HepG2 (cell line): ENCODE measurements around the gene PRM2. TPM values are rescaled to one million over a fixed set of nuclear protein-coding genes. Genes with fewer than 3 reads are reported as not detected.

Experiments used
- ATAC-seq: fragments of 200-7000 bp; cut with Tn5 transposase; 3 replicates; pipeline ENCODE4 v1.9.1; 2020; ENCODE audit warnings: mild to moderate bottlenecking, moderate library complexity
- BruUV-seq: library from RNA; stranded (reverse); fragments of 400-500 nt; replicated peaks from 2 replicates; lab custom pipeline; 2021; lab: Mats Ljungman, UMichigan
- CTCF ChIA-PET: fragments of 300-600 bp; formaldehyde crosslinking; extraction: SDS; loops from one replicate; lab custom pipeline; 2021; ENCODE audit warnings: low total read pairs, inconsistent platforms, low intra/inter-chr PET ratio; lab: Yijun Ruan, JAX
- POLR2A ChIA-PET: fragments of 350-600 bp; sonication (Branson Sonifier 250); formaldehyde crosslinking; loops from one replicate; lab custom pipeline; 2020; ENCODE audit warnings: antibody characterized with exemption, inconsistent platforms; lab: Yijun Ruan, JAX
- DNase-seq: peaks from one replicate; pipeline ENCODE4 v3.0.0-alpha.2; 2015; ENCODE audit warnings: low spot score
- FAIRE-seq: peaks from 3 replicates; lab custom pipeline; 2011; peaks lifted over from hg19 to GRCh38; lab: Jason Lieb, UNC
- H2AFZ ChIP-seq: one replicate; pipeline ENCODE4 v1.6.1; 2011; ENCODE audit warnings: low read length, inconsistent platforms
- H3K27ac ChIP-seq: fragments of 300-600 bp; 3 replicates; pipeline ENCODE4 v1.8.0; 2011; ENCODE audit warnings: mixed run types, mild to moderate bottlenecking, mixed read lengths, low read length, inconsistent platforms; ENCODE audit not compliant: insufficient read depth; ENCODE audit errors: extremely low read length
- H3K27me3 ChIP-seq, 2 experiments: fragments of 200-600 bp in 1 of 2; 2 replicates in 1 of 2; 3 replicates in 1 of 2; pipeline versions ENCODE4 v1.6.0 to v1.8.0; 2011; ENCODE audit warnings: low read length in 2 of 2, mild to moderate bottlenecking in 2 of 2, moderate library complexity in 2 of 2, inconsistent platforms in 1 of 2; ENCODE audit not compliant: insufficient read depth in 2 of 2, control insufficient read depth in 1 of 2
- H3K36me3 ChIP-seq, 2 experiments: fragments of 200-600 bp in 1 of 2; replicated peaks in 1 of 2; 2 replicates in 1 of 2; 3 replicates in 1 of 2; pipeline versions ENCODE4 v1.5.1 to v1.8.0; 2011; ENCODE audit warnings: low read length in 2 of 2, inconsistent platforms in 1 of 2; ENCODE audit not compliant: insufficient read depth in 2 of 2, control insufficient read depth in 1 of 2
- H3K4me1 ChIP-seq: 2 replicates; pipeline ENCODE4 v1.5.1; 2012; ENCODE audit warnings: low read length, inconsistent platforms; ENCODE audit not compliant: insufficient read depth
- H3K4me2 ChIP-seq: 2 replicates; pipeline ENCODE4 v1.6.0; 2011; ENCODE audit warnings: low read depth, low read length, inconsistent platforms
- H3K4me3 ChIP-seq, 3 experiments: fragments of 200-600 bp in 1 of 3; sonication (generic), shearing (Covaris generic) in 1 of 3; replicated peaks in 1 of 3; 2 replicates each; pipeline ENCODE4 v1.5.1; 2011 to 2016; ENCODE audit warnings: low read length in 3 of 3, inconsistent platforms in 2 of 3, low read depth in 2 of 3, mild to moderate bottlenecking in 2 of 3, control low read depth in 1 of 3, mixed read lengths in 1 of 3; ENCODE audit not compliant: insufficient read depth in 1 of 3
- H3K79me2 ChIP-seq: one replicate; pipeline ENCODE4 v1.6.1; 2011; ENCODE audit warnings: low read length, inconsistent platforms; ENCODE audit not compliant: insufficient read depth
- H3K9ac ChIP-seq: 2 replicates; pipeline ENCODE4 v1.6.0; 2011; ENCODE audit warnings: mild to moderate bottlenecking, low read depth, low read length, inconsistent platforms; ENCODE audit not compliant: insufficient read depth
- H3K9me3 ChIP-seq: 2 replicates; pipeline ENCODE4 v1.5.1; 2012; ENCODE audit warnings: mild to moderate bottlenecking, low read length
- H4K20me1 ChIP-seq: 2 replicates; pipeline ENCODE4 v1.6.0; 2011; ENCODE audit warnings: inconsistent platforms, mild to moderate bottlenecking, low read length, moderate library complexity; ENCODE audit not compliant: insufficient read depth
- BCL3 ChIP-seq: sonication (generic); formaldehyde crosslinking; IDR thresholded peaks from 2 replicates; pipeline ENCODE4 v1.5.1; 2020; ENCODE audit warnings: mild to moderate bottlenecking, missing genetic modification reagents, moderate library complexity
- BCLAF1 ChIP-seq: fragments of 450-650 bp; IDR thresholded peaks from 2 replicates; pipeline ENCODE4 v1.6.1; 2017; ENCODE audit warnings: mild to moderate bottlenecking
- MED1 ChIP-seq: sonication (generic); formaldehyde crosslinking; IDR thresholded peaks from 2 replicates; pipeline ENCODE4 v1.4.0; 2020; ENCODE audit warnings: missing genetic modification reagents
- MEIS2 ChIP-seq: sonication (generic); formaldehyde crosslinking; IDR thresholded peaks from 2 replicates; pipeline ENCODE4 v1.9.0; 2021; ENCODE audit warnings: mild to moderate bottlenecking, missing genetic modification reagents
- NFYC ChIP-seq: IDR thresholded peaks from 2 replicates; pipeline ENCODE4 v1.6.1; 2016; ENCODE audit warnings: missing genetic modification reagents, missing compliant biosample characterization
- PHF5A ChIP-seq: IDR thresholded peaks from one replicate; pipeline ENCODE4 v1.6.1; 2018; ENCODE audit warnings: low read depth, missing genetic modification reagents; ENCODE audit not compliant: unreplicated experiment
- SMAD1 ChIP-seq: sonication (generic); formaldehyde crosslinking; IDR thresholded peaks from 2 replicates; pipeline ENCODE4 v1.4.0; 2020; ENCODE audit warnings: missing genetic modification reagents, low read depth, mild to moderate bottlenecking, borderline replicate concordance
- SRSF1 ChIP-seq: fragments of 200-400 bp; formaldehyde crosslinking; optimal IDR thresholded peaks from 2 replicates; pipeline ENCODE3; 2017; ENCODE audit warnings: mild to moderate bottlenecking, low read depth, low read length, moderate library complexity
- XRCC5 ChIP-seq: fragments of 200-400 bp; formaldehyde crosslinking; optimal IDR thresholded peaks from 2 replicates; pipeline ENCODE3; 2017; ENCODE audit warnings: mild to moderate bottlenecking, low read length
- ZFP90 ChIP-seq: sonication (generic); formaldehyde crosslinking; IDR thresholded peaks from 2 replicates; pipeline ENCODE4 v1.8.0; 2022; ENCODE audit warnings: missing genetic modification reagents, mild to moderate bottlenecking, inconsistent platforms, borderline replicate concordance
- ZNF331 ChIP-seq: sonication (generic); formaldehyde crosslinking; IDR thresholded peaks from 2 replicates; pipeline ENCODE4 v1.4.0; 2020; ENCODE audit warnings: missing genetic modification reagents
- ZNF546 ChIP-seq: sonication (generic); formaldehyde crosslinking; conservative IDR thresholded peaks from 2 replicates; pipeline ENCODE4 v1.8.1; 2023; ENCODE audit warnings: mild to moderate bottlenecking, missing genetic modification reagents
- ZNF558 ChIP-seq: sonication (generic); formaldehyde crosslinking; IDR thresholded peaks from 2 replicates; pipeline ENCODE4 v1.9.0; 2022; ENCODE audit warnings: mild to moderate bottlenecking, missing genetic modification reagents, borderline replicate concordance
- ZNF850 ChIP-seq: sonication (generic); formaldehyde crosslinking; conservative IDR thresholded peaks from 2 replicates; pipeline ENCODE4 v1.9.0; 2021; ENCODE audit warnings: mild to moderate bottlenecking, missing genetic modification reagents
- whole genome bisulfite sequencing: methylation state at CpG from one replicate; pipeline ENCODE4 v1.1.6; 2017; ENCODE audit warnings: low lambda C conversion rate; 5-methylcytosine and 5-hydroxymethylcytosine counted together
- in situ Hi-C: cut with HindIII; loops from 2 replicates; pipeline ENCODE4 v1.10.0; 2017; ENCODE audit warnings: low pct_unique_long_range_greater_than_20kb; ENCODE audit not compliant: extremely low pct_ligation_motif_present
- intact Hi-C: fragments of 100-400 bp; cut with micrococcal nuclease; formaldehyde crosslinking; loops from one replicate; pipeline ENCODE4 v1.10.0; 2022; ENCODE audit not compliant: unreplicated experiment
- polyA plus RNA-seq, 8 experiments: library from polyadenylated mRNA; depleted of rRNA in 3 of 8; stranded (reverse) in 7 of 8; unstranded in 1 of 8; fragments of >200 nt; fragmentation: Illumina TruSeq in 4 of 8; extraction: Trizol in 4 of 8; gene quantifications; 2 replicates each; pipeline versions ENCODE4 v1.2.1 to v1.2.3, GENCODE V29; 2011 to 2016; ENCODE audit warnings: low read depth in 4 of 8, missing spikeins in 1 of 8, mixed read lengths in 1 of 8; ENCODE audit not compliant: insufficient read depth in 1 of 8
- total RNA-seq, 5 experiments: library from RNA; depleted of rRNA; stranded (reverse); fragments of >200 nt; fragmentation: Illumina TruSeq; extraction: Trizol; gene quantifications; 2 replicates each; pipeline ENCODE4 v1.2.3, GENCODE V29; 2016; ENCODE audit warnings: low read depth in 1 of 5
- TF ChIP-seq, protein P1 (sequence below): sonication (generic); formaldehyde crosslinking; IDR thresholded peaks from 2 replicates; pipeline ENCODE4 v1.5.0; 2020; ENCODE audit warnings: mild to moderate bottlenecking, missing genetic modification reagents, moderate library complexity

PRM2 gene
- total and polyA plus RNA-seq, 2 of the 13 experiments (the other 11 are each of a cell fraction or from before 2014, with no cell fraction given), result 0.54 TPM; not detected in 1

GRCh38 chr16:11260596-11260966 lies 15.7 kb downstream of the PRM2 start (continued):
- TF ChIP-seq, protein P1, sequence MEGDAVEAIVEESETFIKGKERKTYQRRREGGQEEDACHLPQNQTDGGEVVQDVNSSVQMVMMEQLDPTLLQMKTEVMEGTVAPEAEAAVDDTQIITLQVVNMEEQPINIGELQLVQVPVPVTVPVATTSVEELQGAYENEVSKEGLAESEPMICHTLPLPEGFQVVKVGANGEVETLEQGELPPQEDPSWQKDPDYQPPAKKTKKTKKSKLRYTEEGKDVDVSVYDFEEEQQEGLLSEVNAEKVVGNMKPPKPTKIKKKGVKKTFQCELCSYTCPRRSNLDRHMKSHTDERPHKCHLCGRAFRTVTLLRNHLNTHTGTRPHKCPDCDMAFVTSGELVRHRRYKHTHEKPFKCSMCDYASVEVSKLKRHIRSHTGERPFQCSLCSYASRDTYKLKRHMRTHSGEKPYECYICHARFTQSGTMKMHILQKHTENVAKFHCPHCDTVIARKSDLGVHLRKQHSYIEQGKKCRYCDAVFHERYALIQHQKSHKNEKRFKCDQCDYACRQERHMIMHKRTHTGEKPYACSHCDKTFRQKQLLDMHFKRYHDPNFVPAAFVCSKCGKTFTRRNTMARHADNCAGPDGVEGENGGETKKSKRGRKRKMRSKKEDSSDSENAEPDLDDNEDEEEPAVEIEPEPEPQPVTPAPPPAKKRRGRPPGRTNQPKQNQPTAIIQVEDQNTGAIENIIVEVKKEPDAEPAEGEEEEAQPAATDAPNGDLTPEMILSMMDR (CRISPR knock-in tag), result no peak
- no peak for TF ChIP-seq NFYC (CRISPR knock-in tag)
- 0 out of 2 replicates have a peak, but pooled peaks have one; percentile 30 for TF ChIP-seq ZNF331 (CRISPR knock-in tag)

DNA sequence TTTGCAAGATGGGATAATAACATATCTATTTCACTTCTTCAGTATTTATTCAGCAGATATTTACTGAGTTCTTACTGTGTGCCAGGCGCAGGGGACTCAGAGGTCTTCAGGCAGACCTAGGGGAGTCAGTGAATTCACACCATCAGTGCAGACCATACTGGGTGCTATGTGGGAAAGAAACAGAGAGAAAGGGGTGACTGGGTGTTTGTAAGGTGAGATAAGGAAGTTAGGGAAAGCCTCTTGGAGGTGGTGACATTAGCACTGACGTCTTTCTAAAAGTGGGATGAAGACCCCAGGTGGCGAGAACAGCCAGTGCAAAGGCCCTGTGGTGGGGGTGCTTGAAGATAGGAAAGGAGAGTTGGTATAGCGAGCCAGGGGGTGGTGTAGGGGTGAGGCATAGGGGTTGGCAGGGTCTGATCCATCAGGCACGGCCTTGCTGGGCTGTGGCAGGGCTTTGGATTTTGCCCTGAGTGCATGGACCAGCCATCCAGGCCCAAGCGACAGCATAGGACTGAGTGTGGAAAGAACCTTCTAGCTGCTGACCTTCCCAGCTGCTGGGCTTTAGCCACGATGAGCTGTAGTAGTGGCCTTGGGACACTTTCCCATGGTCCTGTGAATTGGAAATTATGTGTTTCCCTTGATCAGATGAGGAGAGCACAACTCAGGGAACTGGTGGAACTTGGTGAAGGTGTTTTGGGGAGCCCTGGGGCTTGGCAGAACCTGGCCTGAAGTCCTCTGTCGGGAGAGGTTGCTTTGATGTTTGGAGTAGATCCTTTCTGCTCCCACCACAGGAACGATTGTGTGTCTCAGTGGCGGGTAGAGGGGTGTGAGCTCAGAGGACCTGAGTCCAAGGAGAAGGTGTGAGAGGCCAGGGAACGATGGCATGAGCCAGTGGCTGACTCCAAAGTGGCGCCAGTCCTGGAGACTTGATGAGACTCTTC lies 16.4 kb downstream of the PRM2 start:
- DNase-seq, result no peak
- FAIRE-seq, result no peak
- peaks cover 81% of the 10 kb centered on the region for H3K4me1 ChIP-seq
- peak overlapping the region; percentile 94 for H3K4me2 ChIP-seq
- no peaks in the 10 kb centered on the region; a peak in 2 of 5 replicates for H3K27me3 ChIP-seq
- 23% methylated on average over 12 of the region's 12 CpGs for WGBS
- H3K9me3 ChIP-seq, result no peaks in the 10 kb centered on the region
- peak overlapping the region in 2 of 3 experiments; percentile 48 to 71; a peak in 4 of 6 replicates for H3K4me3 ChIP-seq
- no peak; the same call in 2 of the 3 replicates for ATAC-seq
- CTCF ChIA-PET, result no interaction called here
- in situ Hi-C loops (loop anchor here (5.0 kb wide), 2 partner anchors 87 to 293 kb away; partner anchors contain the start of gene RMI2), intact Hi-C loops (loop anchor here (5.0 kb wide), 2 partner anchors 37 to 112 kb away; no protein-coding TSS in a partner anchor)
- H3K27ac ChIP-seq, result no peak overlapping the region
- peak overlapping the region; percentile 3 for H3K9ac ChIP-seq
- POLR2A ChIA-PET, result interaction anchor here (0.7 to 9.0 kb wide), 12 partner anchors 15 to 128 kb away, joined by 3 to 351 read pairs (median 4); partner anchors contain the start of genes PRM1, PRM2, PRM3 and RMI2
- peak overlapping the region; percentile 1 for H2AFZ ChIP-seq
- H4K20me1 ChIP-seq, result peaks cover 9% of the 10 kb centered on the region; the same call in 1 of the 2 replicates
- peaks cover 11% of the 10 kb centered on the region for H3K79me2 ChIP-seq
- no TSS peak for BruUV-seq
- no peaks in the 10 kb centered on the region for H3K36me3 ChIP-seq
- TF ChIP-seq PHF5A (CRISPR knock-in tag) (no peak), ZNF546 (CRISPR knock-in tag) (0 out of 2 replicates have a peak, but pooled peaks have one; percentile 64), BCLAF1 (no peak), MED1 (CRISPR knock-in tag) (peak; percentile 24), ZNF850 (CRISPR knock-in tag) (no peak), ZNF558 (0 out of 2 replicates have a peak, but pooled peaks have one; percentile 52), SRSF1 (no peak), SMAD1 (CRISPR knock-in tag) (no peak), XRCC5 (peak; percentile 3), MEIS2 (CRISPR knock-in tag) (no peak), ZFP90 (CRISPR knock-in tag) (no peak), BCL3 (CRISPR knock-in tag) (no peak; the same call in 1 of the 2 replicates)
